Breast epithelium (tissue), 4 donors: ENCODE measurements around the gene HMGCS1. TPM values are rescaled to one million over a fixed set of nuclear protein-coding genes. Genes with fewer than 3 reads are reported as not detected.

Experiments used
- DNase-seq, 2 donors: peaks; one replicate each; pipeline ENCODE4 v3.0.0-alpha.2; 2019; ENCODE audit warnings: low spot score in 2 of 2
- H3K27ac ChIP-seq, 2 donors: fragments of 200-600 bp; sonication (generic) in 1 of 2; one replicate each; pipeline ENCODE4 v1.5.1; 2016 to 2019; ENCODE audit warnings: mild to moderate bottlenecking in 1 of 2
- H3K27me3 ChIP-seq, 2 donors: fragments of 200-600 bp; sonication (generic) in 1 of 2; one replicate each; pipeline versions ENCODE4 v1.5.1 to v1.6.0; 2017 to 2019; ENCODE audit warnings: control low read depth in 1 of 2, mild to moderate bottlenecking in 1 of 2
- H3K36me3 ChIP-seq: fragments of 200-600 bp; one replicate; pipeline ENCODE4 v1.5.1; 2019
- H3K4me1 ChIP-seq, 2 donors: fragments of 200-600 bp; sonication (generic); one replicate each; pipeline ENCODE4 v1.5.1; 2016 to 2019; ENCODE audit warnings: control low read depth in 1 of 2
- H3K4me3 ChIP-seq, 3 donors: fragments of 200-600 bp; sonication (generic); 1 replicate in 2 of 3; 2 replicates in 1 of 3; pipeline ENCODE4 v1.5.1; 2016 to 2019; ENCODE audit warnings: mild to moderate bottlenecking in 3 of 3, moderate library complexity in 2 of 3
- H3K9me3 ChIP-seq, 2 donors: fragments of 200-600 bp; sonication (generic) in 1 of 2; one replicate each; pipeline ENCODE4 v1.5.1; 2016 to 2019; ENCODE audit warnings: control low read depth in 1 of 2
- CTCF ChIP-seq, 3 donors: fragments of 450-650 bp; IDR thresholded peaks; one replicate each; pipeline ENCODE4 v1.5.1; 2016 to 2017; ENCODE audit warnings: antibody characterized with exemption in 3 of 3, mild to moderate bottlenecking in 3 of 3, moderate library complexity in 3 of 3
- POLR2A ChIP-seq: fragments of 450-650 bp; IDR thresholded peaks from one replicate; pipeline ENCODE4 v1.6.1; 2016; ENCODE audit warnings: antibody characterized with exemption, mild to moderate bottlenecking, moderate library complexity
- POLR2AphosphoS5 ChIP-seq, 3 donors: sonication (generic); formaldehyde crosslinking; IDR thresholded peaks; one replicate each; pipeline ENCODE4 v1.6.1; 2017; ENCODE audit warnings: antibody characterized with exemption in 3 of 3
- intact Hi-C: fragments of 100-400 bp; cut with DNase I; formaldehyde crosslinking; loops from one replicate; pipeline ENCODE4 v1.15.1; 2023; ENCODE audit warnings: low total_unique reads
- total RNA-seq, 3 donors: library from RNA; depleted of rRNA; stranded (reverse); fragments of >200 nt; gene quantifications; one replicate each; pipeline ENCODE4 v1.1.0, GENCODE V29; 2016

HMGCS1 gene
- total RNA-seq, 3 donors from 2014 or later: 13.9 to 36.6 (median 26.5) TPM

DNA sequence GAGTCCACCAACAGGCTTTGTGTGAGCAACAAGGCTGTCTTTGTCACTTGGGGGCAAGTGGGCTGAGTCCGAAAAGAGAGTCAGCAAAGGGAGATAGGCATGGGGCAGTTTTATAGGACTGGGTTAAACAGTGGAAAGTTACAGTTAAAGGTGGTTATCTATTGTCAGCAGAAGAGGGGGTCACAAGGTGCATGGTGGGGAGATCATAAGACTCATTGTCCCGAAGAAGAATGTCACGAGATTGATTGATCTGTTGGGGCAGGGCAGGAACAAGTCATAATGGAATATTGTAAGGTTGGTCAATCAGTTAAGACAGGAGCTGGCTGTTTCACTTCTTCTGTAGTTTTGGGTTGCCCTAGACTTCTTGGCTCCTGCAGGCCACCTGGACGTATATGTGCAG is 7.6 kb upstream of the HMGCS1 start:
- Histone ChIP-seq H3K27ac (no peak overlapping the region), H3K9me3 (no peaks in the 10 kb centered on the region), H3K4me1 (no peaks in the 10 kb centered on the region), H3K36me3 (no peaks in the 10 kb centered on the region), H3K4me3 (no peak overlapping the region), H3K27me3 (no peaks in the 10 kb centered on the region)
- DNase-seq: no peak
- intact Hi-C loops: no loop called here
- TF ChIP-seq CTCF (IDR thresholded peaks at IDR 0.05): no peak
- no peak for TF ChIP-seq POLR2AphosphoS5 (IDR thresholded peaks at IDR 0.05)
- TF ChIP-seq POLR2A: no peak

DNA sequence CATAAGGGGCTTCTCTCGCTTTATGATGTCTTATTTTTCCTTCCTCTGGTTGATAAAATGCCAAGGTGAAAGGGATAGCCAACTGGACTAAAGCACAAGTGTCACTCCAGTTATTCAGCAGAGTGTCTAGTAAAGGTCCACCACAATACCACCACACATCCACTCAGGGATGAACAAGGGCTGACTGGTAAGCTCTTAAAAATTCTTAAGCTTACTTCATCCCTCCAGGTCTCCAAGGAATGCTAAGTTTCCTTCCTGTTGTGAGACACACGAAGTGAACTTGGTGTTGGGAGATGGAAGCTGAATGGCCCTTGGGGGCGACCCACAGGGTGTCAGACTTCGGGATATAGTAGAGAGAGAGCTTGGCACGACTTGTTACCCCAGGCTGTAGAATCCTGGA is 3.2 kb upstream of the HMGCS1 start:
- intact Hi-C loops: no loop called here

DNA sequence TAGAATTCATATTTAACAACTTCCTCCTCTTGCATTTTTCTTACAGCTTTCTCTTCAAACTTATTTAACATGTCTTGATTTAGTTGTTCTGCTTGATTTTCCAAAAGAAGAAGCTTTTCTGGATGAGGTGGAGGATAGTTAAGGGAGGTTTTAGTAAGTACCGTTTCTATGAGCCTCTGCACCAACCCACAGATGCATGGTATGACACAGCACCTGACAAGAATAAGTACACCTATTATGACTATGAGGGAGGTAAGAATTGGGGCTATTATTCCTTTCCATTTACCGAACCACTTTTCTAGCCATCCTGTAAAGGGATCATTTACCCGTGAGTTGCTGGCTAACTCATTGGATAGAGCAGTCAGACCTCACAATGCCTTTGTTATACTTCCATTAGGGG is 2.5 kb upstream of the HMGCS1 start:
- H3K4me3 ChIP-seq: no peak overlapping the region
- H3K27ac ChIP-seq: no peak overlapping the region
- no peaks in the 10 kb centered on the region for H3K9me3 ChIP-seq
- H3K27me3 ChIP-seq: no peaks in the 10 kb centered on the region
- TF ChIP-seq POLR2A (no peak), CTCF (IDR thresholded peaks at IDR 0.05) (no peak), POLR2AphosphoS5 (IDR thresholded peaks at IDR 0.05) (no peak)
- intact Hi-C loops: no loop called here
- peaks cover 0 to 10% of the 10 kb centered on the region in 2 donors for H3K4me1 ChIP-seq
- DNase-seq: no peak
- H3K36me3 ChIP-seq: no peaks in the 10 kb centered on the region

More for the DNA sequence above, 3.2 kb upstream of the HMGCS1 start:
- Histone ChIP-seq H3K9me3 (no peaks in the 10 kb centered on the region), H3K27ac (no peak overlapping the region), H3K27me3 (no peaks in the 10 kb centered on the region), H3K4me3 (no peak overlapping the region), H3K4me1 (peaks cover 0 to 8% of the 10 kb centered on the region in 2 donors), H3K36me3 (no peaks in the 10 kb centered on the region)
- DNase-seq: no peak
- TF ChIP-seq CTCF (IDR thresholded peaks at IDR 0.05): no peak
- no peak for TF ChIP-seq POLR2AphosphoS5 (IDR thresholded peaks at IDR 0.05)
- TF ChIP-seq POLR2A: no peak

DNA sequence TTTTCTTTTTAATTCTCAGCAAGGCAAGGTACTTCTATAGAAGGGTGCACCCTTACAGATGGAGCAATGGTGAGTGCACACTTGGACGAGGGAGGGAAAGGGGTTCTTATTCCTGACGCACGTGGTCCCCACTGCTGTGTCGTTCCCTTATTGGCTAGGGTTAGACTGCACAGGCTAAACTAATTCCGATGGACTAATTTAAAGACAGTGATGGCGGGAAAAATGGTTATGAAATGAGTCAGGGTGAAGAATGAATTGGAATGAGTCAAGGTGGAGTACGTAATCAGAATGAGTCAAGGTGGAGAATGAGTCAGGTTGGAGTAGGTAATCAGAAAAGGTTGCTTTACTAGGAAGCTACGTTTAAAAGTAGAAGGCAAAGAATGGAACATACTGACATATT is 2.1 kb upstream of the HMGCS1 start:
- no peak for DNase-seq
- Histone ChIP-seq H3K27ac (no peak overlapping the region), H3K4me3 (no peak overlapping the region), H3K27me3 (no peaks in the 10 kb centered on the region), H3K4me1 (peaks cover 0 to 13% of the 10 kb centered on the region in 2 donors), H3K9me3 (no peaks in the 10 kb centered on the region), H3K36me3 (no peaks in the 10 kb centered on the region)
- intact Hi-C loops: no loop called here
- no peak for TF ChIP-seq POLR2AphosphoS5 (IDR thresholded peaks at IDR 0.05)
- no peak for TF ChIP-seq POLR2A
- no peak for TF ChIP-seq CTCF (IDR thresholded peaks at IDR 0.05)

DNA sequence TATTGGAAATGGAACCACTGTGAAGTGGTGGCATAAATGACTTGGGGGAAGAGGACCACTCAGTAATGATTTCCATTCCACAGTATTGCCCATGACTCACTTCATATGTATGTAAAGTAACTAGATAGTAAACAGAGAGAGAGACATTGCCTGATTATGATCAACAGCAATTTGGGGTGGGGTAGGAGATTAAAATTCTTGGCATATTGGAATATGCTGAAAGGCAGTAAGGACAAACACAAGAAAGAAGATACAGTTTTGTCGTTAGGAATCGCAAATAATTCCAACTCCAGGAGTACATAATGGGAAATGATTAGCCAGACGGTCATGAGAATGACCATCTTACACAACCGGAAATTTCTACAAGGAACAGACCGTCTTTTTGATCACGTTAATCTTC is 1.5 kb upstream of the HMGCS1 start:
- Histone ChIP-seq H3K27me3 (no peaks in the 10 kb centered on the region), H3K9me3 (no peaks in the 10 kb centered on the region), H3K36me3 (no peaks in the 10 kb centered on the region), H3K4me3 (no peak overlapping the region), H3K4me1 (peaks cover 0 to 13% of the 10 kb centered on the region in 2 donors), H3K27ac (no peak overlapping the region)
- no peak for DNase-seq
- TF ChIP-seq CTCF (IDR thresholded peaks at IDR 0.05) (no peak), POLR2AphosphoS5 (IDR thresholded peaks at IDR 0.05) (no peak), POLR2A (no peak)
- intact Hi-C loops: no loop called here
